HG02571 (cell line): Measurements from ENCODE around the gene SALL1.

Experiments used
- ATAC-seq: cut with Tn5 transposase; IDR thresholded peaks from one replicate; pipeline ENCODE4 v1.9.1; 2021; ENCODE audit warnings: mild to moderate bottlenecking, moderate library complexity; ENCODE audit not compliant: unreplicated experiment

SALL1 gene

GRCh38 chr16:51143196-51143977 is 7.7 kb downstream of the SALL1 start:
- no peak for ATAC-seq

DNA sequence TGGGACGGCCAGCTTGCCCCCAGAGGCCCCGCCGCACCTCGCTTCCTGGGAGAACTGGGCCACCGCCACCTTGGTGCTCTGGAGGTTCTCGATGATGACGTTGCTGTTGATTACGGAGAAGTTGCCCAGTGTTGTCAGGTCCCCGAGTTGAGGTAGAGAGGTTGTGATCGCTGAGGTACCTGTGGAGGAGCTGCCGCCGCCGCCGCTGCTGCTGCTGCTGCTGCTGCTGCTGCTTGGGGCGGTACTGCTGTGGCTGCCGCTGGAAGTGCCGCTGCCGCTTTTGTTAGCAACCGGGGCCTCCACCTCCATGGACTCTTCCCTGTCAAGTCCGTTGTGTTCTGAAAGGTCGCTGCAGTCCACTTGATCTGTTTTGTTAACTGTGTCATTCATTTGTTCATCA is 9.5 kb downstream of the SALL1 start:
- no peak for ATAC-seq

GRCh38 chr16:51141106-51141505 is 10.0 kb downstream of the SALL1 start:
- no peak for ATAC-seq

- ATAC-seq = no peak
Observed at GRCh38 chr16:51140112-51140511, 11.0 kb downstream of the SALL1 start.

DNA sequence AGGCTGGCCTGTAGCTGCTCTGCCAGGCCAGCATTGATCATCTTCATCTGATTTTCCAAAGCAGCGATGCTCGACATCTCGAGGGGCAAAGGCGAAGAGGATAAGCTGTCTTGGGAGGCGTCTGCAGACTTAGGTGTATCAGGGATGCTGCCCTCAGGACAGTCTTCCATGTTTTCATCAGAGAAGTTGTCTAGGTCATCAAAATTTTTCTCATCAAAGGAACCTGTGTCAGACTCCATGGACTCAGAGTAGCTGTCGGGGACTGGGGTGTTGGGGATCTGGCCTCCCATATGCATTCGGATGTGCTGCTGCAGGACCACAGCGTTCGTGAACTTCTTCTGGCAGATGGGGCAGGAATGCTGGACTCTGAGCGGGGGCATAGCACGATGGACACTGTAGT is 11.5 kb downstream of the SALL1 start:
- no peak for ATAC-seq

DNA sequence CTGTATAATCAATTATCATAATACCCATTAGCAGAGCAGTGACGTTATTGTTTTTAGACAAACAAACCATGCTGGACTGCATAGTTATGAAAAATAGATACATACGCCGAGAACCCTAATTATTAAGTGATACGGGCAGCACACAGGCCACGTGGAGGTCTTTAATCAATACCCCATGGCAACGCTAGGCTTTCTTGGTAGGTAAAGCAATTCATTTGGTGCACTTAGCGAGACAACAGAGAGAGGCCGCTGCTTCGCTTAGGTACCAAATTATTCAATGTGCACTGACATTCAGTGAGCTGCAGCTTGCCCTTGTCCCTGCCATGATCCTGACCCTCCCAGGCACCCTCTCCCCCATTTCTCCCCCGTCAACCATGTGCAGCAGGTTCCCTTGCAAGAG is 12.9 kb downstream of the SALL1 start:
- no peak for ATAC-seq

DNA sequence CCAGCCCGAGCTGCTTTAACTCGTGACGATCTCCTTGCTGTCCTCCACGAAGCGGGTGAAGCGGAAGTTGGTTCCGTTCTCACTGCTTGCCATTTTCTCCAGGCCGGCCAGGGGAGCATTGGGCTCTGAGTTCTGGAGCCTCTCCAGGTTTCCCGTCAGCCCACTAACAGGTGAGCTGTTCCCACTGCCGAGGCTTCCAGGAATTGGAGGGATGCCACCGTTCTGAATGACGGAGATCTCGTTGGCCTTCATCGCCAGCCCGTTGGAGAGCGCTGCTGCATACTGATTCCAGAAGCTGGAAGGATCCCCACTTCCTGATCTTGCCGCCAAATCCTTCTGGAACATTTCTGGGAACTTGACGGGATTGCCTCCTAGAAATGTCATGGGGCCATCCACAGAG is 14.0 kb downstream of the SALL1 start:
- no peak for ATAC-seq

- ATAC-seq = no peak
Observed at GRCh38 chr16:51134876-51135275, 16.2 kb downstream of the SALL1 start.

- ATAC-seq = no peak
Observed at GRCh38 chr16:51134269-51134812, 16.7 kb downstream of the SALL1 start.

- ATAC-seq = no peak
Observed at GRCh38 chr16:51133688-51134087, 17.4 kb downstream of the SALL1 start.

DNA sequence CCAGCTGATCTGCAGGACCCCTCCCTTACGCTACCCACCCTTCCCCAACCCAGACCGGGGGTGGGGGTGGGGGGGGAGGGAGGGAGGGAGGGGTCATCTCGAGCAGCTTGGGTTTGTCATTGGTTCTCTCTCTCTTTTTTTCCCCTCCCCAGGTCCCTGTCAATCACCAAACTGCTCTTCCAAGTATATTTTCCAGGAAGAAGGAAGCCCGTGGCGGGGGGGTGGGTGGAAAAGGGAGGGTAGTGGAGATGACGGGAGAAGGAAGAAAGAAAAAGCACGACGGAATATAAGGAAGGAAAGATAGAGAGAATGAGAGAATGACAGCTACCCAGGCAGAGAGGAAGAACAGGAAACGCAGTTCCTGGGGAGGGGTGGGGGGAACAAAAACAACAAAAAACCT is 17.9 kb downstream of the SALL1 start:
- no peak for ATAC-seq

DNA sequence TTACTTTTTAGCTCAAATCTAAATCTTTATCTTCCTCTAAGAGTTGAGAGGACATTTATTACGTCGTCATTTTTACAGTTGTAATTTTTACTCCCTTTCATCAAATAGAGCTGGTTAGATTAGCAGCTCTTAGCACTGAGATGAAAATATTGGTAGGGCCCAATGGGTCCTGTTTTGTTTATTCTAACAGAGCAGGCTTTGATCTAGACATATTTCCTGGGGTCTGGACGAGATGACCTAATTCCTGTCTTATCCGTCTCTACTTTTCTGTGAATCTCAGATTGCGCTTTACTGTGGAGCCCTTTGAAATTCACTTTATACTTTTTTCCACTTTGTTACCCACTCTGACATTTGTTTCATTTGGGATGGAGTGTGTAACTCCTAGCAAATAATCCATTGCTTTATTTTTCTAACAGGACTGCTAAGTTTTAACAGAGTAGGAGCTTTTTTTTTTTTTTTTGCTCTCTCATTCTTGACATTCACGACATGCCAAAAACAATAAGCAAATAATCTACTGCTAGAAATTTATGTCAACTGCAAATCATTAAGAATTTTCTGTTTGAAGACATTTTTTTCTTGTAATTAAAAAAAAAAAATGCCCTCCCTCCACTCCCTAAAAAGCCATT is 18.5 kb downstream of the SALL1 start:
- ATAC-seq = no peak

DNA sequence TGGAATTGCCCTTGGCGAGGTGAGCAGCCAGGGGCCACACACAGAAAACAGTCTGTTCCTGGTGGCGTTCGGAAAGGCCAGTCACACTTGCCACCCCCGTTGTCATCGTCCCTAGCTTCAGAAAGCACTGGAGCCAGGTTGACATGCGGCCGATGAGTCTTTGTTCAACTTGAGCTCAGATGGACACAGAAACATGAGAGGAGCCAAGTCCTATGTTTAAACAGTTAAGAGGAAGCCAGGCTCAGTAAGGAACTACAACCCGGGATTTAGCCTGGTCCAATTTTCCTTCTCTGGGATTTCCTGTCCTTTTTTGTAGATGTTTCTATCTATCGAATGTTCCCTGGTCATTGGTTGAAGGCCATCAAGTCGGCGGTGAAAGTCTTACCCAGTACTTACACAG is 19.5 kb downstream of the SALL1 start:
- no peak for ATAC-seq

DNA sequence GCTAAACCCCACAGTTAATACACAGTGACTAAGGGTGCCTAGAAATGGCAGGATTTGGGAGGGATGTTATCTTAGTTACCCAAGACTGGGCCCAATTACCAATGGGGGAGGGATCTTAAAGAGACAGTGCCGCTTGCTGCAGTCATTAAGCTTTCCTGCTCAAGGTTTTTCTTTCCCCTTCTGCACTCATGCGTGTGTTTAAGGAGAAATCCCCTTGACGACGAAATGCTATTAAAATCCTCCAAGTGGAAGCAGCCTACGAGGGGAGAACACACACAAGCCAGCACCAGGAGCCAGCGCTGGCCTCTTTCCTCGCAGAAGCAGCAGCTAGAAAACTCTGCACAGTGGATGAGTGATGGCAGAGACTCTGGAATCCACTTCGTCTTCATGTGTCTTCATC is 22.0 kb downstream of the SALL1 start:
- no peak for ATAC-seq

- ATAC-seq = no peak
Observed at GRCh38 chr16:51125992-51126391, 25.1 kb downstream of the SALL1 start.

DNA sequence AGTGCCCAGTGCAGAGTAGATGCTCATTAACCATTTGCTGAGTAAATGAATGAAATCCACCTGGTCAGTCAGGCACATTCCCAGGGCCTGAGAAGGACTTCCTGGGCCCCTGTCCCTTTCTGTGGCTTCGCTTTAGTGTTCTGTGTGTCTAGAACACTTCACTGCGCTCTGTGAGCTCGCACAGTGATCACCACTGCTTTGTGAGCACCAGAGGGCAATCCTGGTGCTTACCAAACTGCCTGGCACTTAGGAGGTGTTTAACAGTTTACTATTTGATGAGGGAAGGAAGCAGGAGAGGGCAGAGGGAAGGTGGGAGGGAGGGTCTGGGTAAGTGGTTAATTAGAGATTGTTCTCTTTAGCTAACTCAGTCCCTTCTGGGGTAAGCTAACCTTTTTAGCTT is 26.2 kb downstream of the SALL1 start:
- ATAC-seq = no peak

DNA sequence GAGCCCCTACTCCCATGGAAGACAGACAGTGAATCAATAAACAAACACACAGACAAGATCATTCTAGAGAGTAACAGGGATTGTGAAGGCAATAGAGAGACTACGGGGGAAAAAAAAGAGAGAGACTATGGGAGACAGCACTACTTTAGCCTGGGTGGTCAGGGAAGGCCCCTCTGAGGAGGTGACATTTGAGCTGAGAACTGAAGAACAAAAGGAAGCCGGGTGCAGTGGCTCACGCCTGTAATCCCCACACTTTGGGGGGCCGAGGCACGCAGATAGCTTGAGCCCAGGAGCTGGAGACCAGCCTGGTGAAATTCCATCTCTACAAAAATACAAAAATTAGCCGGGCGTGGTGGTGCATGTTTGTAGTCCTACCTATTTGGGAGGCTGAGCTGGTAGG is 29.2 kb downstream of the SALL1 start:
- ATAC-seq = no peak

- no peak for ATAC-seq
Observed at GRCh38 chr16:51120730-51121347, 30.2 kb downstream of the SALL1 start.

GRCh38 chr16:51119973-51120729 is 30.9 kb downstream of the SALL1 start:
- ATAC-seq = no peak

- no peak for ATAC-seq
Observed at GRCh38 chr16:51119556-51119955, 31.5 kb downstream of the SALL1 start.

DNA sequence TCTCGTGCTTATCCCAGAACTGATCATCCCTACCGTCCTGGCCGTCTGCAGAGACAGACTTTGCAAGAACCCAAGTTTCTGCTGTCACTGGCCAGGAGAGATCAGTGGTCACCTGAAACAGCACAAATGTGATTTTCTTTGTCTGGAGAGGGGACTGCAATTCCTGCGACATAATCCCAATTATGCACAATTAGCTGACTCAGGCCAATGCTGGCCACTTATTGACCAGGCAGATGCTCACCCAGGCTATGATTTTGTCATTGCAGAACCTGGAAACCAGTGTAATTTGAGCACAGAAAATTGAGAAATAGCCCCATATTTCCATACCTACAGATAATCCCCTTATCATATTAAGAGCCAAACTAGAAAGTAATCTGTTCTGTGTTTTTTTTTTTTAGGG is 34.7 kb downstream of the SALL1 start:
- ATAC-seq = no peak
